GM18502 (cell line): Measurements from ENCODE around the gene ATP11C.
A peak's percentile ranks its signal among the peaks of the same experiment; 100 is the strongest.
"Not testable (repeated sequence)": the region's sequence is repeated elsewhere in the genome, so short reads cannot be mapped to it uniquely, and the experiment has no call there.

ENCODE experiments used
- ATAC-seq: cut with Tn5 transposase; IDR thresholded peaks from one replicate; pipeline ENCODE4 v1.9.1; 2021; ENCODE audit warnings: mild to moderate bottlenecking; ENCODE audit not compliant: unreplicated experiment, poor library complexity

ATP11C gene

DNA sequence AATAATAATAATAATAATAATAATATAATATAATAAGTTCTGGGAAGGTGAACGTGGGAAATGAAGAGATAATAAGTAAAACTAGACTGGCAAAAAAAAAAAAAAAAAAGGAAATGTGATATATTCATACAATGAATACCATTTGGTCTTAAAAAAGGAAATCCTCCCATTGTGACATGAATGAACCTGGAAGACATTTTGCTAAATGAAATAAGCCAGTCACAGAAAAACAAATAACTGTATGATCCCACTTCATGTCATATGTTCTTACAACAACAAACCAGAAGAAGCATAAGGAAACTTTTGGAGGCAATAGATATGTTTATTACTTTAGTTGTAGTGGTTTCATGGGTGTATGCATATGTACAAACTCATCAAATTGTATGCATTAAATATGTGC lies 63.1 kb downstream of the ATP11C start:
- no peak for ATAC-seq

DNA sequence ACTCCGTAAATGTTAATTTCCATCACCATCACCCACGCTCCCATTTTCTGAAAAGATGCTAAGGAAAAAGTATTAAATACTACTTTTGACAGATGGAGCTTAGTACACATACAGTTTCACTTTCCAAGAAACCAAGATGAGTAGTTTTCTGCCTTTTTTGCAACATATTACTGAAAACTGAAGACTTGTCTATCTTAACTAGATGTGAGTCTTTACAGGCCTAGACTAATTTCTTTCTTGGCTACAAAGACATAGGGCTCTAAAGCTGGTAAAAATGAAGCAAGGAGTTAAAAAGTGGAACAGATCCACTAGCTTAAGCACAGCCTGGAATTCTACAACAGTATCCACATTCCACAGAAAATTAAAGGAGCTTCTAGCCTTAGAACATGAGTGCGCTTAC lies 68.2 kb downstream of the ATP11C start:
- no peak for ATAC-seq

DNA sequence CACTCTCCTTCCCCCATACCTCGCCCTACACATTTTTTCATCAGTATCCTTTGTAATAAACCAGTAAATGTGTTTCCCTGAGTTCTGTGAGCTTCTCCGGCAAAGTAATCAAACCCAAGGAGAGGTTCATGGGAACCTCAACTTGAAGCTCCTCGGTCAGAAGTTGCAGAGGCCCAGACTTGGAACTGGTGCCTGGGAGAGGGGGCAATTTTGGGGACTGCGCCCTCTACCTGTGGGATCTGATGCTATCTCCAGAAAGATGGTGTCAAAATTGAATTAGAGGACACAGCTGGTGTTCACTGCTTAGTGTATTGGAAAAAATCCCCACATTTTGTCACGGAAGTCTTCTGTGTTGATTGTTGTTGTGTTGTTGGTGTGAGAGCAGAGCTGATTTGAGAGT lies 70.6 kb downstream of the ATP11C start:
- ATAC-seq: no peak

DNA sequence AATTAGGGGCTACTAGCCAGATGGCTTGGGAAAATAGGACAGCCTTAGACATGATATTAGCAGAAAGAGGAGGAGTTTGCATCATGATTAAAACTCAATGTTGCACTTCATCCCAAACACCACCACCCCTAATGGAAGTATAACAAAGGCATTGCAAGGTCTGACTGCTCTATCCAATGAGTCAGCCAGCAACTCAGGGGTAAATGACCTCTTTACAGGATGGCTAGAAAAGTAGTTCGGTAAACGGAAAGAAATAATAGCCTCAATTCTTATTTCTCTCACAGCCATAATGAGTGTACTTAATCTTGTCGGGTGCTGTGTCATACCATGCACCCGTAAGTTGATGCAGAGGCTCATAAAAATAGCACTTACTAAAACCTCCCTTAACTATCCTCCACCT lies 76.0 kb downstream of the ATP11C start:
- not testable (repeated sequence) for ATAC-seq

DNA sequence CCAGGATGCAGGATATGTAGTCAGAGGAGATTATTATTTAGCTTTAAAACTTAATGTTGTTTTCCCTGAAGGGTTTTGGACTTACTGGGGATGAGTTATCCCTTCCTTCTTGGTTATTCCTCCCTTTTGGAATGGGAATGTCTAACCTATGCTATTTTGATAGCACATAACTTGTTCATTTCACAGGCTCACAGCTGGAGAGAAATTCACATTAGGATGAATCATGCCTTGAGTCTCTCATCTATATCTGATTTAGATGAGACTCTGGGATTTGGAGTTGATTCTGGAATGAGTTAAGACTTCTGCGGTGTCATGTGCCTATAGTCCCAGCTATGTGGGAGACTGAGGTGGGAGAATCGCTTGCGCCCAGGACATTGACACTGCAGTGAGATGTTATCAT lies 81.1 kb downstream of the ATP11C start:
- ATAC-seq: no peak

DNA sequence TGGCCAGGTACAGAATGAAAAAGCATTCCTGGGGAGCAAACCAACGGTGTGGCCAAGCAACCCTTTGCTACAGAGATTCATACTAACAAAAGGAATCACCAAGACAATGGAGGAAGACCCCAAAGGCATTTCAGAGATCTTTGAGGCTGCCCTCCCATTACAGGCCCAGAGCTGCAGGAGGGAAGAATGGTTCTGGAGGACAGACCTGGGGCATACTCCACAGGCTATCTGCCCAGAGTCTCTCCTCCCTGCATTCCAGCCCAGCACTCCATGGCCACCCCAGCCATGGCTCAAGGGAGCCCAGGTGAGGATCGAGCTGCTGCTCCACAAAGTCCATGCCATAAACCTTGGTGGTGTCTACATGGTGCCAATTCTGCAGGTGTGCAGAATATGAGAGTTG lies 81.9 kb downstream of the ATP11C start:
- no peak for ATAC-seq

DNA sequence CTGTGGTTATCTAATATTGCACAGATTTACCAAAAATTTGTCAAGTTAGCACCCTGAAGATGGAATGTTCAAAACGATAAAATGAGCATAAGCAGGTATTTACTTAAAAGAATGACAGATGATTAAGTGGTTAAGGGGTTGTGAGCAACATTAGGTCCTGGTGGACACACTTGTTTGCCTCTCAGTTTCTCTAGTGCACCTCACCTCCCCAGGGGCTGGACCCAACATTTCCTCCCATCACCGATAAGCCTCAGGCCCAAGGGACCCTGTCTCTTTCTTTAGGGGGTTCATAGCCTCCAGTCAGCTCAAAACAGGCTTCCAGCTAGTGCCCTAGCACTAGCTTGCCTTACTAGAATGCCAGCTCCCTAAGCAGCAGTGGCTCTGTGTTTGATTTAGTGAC lies 88.0 kb downstream of the ATP11C start:
- peak; percentile 45 for ATAC-seq

DNA sequence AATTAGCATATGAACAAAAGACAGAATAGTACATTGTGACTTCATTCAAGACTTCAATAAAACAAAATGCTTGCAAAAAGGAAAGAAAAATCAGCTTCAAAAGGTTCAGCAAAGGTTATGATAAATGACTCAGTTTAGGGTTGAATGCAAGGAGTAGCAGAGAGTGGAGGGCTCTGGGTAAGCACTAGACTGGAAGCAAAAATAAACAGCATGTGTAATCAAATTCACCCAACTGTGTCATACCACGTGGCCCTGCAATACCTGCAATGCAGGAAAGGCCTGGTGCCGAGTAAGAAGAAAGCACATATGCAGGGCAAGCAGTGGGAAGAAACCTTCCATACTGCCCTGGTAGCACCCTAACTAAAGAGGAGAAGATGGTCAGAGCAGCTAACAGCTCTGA lies 88.7 kb downstream of the ATP11C start:
- peak; percentile 78 for ATAC-seq

DNA sequence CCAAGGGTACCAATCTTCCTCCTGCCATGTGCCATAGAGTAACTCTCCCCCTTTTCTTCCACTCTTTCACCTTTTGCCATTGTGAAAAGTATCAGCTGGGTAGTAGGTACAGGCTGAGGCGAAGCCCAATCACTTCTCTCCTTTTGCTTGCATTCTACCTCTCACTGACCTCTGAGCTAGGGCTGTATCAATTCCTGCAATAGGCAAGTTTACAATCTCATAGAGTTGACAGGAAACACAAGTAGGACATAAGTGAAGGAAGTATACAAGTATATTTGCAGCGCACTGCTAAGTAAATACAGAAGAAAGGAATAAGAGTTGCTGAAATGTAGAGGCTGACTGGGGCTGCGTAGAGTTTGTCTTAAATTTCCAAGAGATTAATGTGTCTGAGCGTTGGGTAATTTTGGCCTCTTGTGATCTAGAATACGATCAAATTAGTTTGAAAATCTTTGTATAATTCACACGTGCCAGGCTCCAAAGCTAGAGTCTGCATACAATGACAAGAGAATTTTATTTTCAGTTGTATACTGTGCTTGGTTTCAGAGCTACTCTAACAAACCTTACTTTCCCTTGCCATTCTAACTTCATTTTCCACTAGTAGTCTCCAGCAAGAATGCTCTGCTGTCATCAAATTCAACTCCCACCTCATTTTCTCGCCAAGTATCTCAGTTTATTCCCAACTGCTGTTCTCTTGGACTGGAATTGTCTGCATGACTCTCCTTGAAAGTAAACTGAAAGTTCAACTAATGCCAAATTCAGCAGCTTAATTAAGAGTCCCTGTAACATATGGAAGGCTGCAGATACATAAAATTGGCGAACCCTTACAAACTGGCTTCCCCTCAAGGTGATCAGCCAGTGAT lies 90.3 kb downstream of the ATP11C start:
- ATAC-seq: no peak

DNA sequence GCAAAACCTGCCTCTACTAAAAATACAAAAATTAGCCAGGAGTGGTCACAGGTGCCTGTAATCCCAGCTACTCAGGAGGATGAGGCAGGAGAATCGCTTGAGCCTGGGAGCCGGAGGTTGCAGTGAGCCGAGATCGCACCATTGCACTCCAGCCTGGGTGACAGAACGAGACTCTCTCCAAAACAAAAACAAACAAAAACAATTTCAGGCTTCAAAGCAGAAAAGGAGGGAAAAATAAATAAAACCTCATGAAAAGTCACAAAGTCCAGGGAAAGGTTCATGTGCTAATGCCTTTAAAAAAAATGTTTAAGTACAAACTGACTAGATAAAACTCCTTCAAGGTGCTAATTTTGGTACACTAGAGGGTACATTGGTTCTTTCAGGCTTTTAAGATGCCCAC lies 96.5 kb downstream of the ATP11C start:
- not testable (repeated sequence) for ATAC-seq

DNA sequence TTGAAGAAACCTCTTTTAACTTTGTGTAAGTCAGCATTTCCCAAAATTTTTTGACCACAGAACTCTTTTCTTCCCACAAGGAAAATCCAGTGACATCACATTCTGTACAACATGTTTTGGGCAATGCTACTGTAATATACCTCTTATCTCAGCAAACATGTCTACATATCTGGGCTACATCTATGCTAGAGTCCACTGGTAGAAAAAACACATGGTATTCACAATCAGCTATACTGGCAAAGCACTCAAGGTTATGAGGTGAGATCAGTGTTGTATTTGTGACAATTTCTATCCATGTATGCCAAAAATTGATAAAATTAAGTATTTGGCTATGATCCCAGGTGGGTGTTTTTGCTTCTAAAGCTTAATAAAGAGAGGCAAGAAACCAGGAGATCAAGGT lies 98.0 kb downstream of the ATP11C start:
- no peak for ATAC-seq

DNA sequence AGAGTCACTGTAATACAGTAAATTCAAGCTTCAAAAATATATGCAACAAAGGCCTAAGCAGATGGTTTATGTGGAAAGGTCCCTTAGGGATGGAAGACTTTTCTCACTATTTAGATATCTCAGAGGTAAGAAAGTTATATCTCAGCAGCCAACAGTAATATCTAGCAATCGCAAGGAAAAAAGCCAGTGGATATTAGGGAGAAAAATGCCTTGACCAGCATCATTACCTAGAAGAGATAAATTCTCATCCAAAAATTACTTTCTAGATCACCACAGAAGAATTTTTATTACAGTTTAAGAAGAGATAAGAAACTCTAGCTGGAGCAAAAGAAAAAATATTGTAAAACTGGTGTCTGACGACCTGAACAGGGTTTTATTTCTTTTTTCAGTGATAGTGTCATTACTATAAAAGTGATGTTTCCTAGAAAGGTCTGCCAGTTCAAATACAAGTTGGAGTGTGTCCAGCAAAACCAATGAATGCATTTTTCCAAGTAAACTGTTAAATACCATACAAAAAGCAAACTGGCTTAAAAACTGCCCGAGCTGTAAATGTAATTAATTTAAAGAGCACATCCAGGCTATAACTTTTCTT lies 100.0 kb downstream of the ATP11C start:
- ATAC-seq: no peak

DNA sequence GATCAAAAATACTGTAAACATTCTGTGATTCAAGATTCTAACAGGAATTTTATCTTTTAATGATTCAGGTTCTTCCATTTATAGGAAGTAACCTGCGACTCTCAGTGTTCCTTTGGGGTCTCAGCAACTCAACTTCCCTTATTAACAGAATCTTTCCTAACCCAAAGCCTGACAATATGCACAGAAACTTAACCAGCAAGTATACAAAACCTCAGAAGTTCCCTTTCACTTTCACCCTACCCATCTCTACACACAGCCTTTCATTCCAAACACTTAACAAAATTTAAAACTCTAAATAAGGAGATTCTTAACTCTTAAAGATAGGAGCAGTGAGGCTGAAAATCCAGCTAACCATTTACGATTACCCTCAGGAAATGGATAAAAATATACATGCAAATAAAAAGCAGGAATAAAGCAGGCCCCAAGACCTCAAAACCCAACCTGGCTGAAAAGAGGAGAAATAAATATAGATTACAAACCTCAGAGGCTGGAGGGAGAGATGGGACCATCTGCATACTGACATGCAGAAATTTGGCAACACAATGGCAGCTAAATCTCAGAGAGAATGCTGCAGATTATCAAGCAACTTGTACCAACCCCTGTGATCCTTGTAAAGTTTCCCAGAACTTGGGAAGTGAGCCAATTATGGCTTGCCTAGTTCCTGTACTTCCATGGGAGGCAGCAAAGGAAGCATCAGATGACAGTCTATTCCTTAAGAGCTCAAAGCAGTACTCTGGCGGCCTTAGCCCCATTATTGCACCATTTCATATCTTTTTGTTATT lies 101.0 kb downstream of the ATP11C start:
- ATAC-seq: peak; percentile 85

DNA sequence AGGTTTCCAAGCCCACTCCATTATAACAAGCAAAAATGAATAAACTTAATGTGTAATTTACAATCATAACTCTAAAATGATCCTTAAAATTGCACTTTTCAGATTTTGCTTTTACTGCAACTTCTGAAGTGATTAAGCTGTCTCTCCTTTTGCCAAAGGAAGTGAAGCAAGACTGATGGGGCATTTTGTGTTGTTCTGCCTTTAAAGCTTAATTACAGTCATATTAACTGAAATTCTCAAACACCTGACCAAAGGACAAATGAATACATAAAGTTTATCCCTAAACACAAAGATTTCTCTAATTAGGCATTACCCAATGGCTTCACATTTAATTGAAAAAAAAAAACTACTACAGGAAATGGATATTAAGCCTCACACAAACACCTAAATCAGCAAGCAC lies 101.8 kb downstream of the ATP11C start:
- ATAC-seq: no peak

DNA sequence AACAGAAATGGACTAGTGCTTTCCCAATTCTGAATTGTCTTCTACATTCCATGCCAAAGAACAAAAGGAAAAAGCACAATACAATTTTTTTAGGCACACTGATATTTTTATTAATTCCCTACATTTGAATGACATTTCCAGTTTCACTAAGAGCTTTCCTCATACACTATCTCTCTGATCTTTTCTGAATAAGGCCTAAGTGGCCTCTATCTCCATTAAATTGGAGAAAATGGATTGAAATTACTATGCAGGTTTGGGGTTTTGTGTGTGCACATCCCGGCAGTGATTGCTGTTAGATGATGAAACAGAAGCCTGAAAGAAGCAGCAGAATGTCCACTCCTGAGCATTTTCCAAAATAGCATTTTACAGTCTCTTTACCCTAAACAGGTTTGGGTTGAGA lies 104.0 kb downstream of the ATP11C start:
- ATAC-seq: no peak

DNA sequence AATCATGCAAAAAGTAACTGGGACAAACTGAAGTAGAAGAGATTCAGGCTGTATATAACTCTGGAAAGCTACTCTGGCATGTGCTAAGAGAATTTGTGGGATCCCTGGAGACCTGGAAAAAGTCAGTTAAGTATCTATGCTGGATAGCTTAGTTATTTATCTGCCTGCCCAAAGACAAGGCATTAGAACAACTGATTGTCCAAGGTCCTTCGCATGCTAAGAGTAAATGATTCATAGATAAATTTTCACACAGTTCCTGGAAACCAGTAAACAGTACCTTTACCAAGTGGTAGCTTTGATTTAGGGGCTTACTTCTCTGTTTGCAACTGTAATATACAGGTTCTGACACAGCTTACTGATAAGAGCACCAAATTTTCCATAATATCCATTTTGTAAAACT lies 104.8 kb downstream of the ATP11C start:
- ATAC-seq: no peak

DNA sequence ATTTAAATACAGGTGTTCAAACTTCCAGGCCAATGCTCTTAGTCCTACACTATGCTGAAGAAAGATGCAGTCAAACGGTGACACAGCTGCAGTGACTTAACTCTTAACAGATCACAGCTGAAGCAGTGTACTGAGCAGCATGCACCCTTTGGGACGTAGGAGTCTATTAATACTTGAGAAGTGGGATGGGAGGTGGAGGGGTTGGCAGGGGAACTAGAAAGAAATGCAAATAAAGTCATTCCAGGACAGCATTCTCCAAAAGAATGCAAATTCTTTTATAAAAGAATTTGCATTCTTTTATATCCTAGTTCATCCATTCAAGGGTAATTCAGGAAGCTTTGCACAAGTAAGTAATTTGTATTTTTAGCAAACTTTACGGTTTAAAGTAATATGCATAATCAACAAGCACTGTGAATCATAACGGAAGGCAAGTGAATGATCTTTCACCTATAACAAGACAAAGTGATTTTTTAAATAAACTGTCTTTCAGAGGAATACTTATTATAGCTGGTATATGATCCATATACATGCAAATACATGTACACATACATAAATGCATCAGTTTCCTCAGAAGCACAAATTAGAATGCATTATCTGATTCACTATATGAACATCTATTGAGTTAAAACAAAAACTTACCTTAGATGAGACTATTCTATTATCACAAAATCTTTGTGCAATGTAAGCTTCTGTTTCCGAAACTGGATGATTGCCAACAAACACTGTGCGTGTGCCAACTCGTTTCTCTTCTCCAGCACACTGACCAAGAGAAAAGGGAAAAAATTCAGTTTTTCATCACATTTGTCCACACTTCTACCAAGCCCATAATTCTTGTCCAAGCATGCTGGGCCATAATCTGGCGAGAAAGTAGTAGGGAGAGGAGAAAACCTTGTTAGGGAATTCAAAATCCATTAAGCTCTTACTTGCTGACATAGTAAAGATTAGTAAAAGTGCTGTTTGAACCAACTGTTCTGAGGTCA lies 106.5 kb downstream of the ATP11C start:
- no peak for ATAC-seq

DNA sequence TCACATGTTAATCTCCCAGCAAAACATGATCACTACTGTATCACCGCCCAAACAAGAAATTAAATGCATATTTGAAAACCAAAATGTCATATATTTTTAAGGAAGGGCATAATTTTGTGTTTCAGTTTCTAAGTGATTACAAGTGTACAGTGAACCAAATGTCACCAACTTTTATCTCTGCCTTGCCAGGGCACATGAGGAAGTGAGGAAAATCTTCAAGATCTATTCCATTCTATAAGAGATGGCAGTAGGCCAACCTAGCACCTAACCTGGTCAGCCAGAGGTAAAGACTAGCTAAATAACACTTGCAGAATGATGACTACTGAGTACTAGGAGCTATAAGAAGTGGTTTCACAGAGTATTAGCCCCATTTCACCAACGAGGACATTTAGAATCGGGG lies 107.2 kb downstream of the ATP11C start:
- ATAC-seq: no peak

DNA sequence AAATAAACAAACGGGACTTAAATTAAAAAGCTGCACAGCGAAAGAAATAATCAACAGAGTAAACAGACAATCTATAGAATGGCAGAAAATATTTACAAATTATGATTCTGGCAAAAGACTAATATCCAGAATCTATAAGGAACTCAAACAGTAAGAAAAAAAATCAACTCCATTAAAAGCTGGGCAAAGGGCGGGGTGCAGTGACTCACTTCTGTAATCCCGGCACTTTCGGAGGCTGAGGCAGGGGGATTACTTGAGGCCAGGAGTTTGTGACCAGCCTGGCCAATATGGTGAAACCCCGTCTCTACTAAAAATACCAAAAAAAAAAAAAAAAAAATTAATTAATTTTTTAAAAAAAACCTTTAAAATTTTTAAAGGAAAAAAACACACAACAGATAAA lies 109.0 kb downstream of the ATP11C start:
- ATAC-seq: no peak

DNA sequence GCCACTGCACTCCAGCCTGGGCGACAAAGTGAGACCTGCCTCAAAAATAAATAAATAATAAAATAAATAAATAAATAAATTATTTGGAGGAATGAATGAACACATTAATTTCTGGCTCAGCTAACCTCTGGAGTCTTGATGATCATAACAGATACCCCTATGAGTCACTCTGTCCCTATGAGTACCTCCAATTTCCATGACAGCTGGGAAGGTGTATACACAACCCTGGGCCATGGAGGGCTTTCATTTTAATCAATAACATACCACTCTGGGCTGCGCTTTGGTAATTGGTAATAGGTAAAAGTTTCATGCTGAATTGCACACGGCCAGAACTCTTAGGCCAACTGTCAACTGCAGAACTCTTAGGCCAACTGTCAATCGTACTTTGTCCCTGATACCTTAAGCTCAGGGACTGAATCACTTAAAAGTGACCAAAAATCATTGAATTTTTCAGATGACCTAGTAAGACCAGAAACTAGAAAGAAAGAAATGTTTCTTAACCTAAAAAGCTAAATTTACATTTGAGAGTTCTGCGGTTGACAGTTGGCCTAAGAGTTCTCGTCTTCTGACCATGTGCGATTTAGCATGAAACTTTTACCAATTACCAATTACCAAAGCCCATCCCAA lies 112.4 kb downstream of the ATP11C start:
- ATAC-seq: no peak
